HCT116 (cell line): ENCODE data around the gene FAAH2. TPM values are rescaled to one million over a fixed set of nuclear protein-coding genes. Genes with fewer than 3 reads are reported as not detected.

Experiments used
- ATAC-seq: fragments of 200-7000 bp; cut with Tn5 transposase; 2 replicates; pipeline ENCODE4 v1.9.1; 2020; ENCODE audit warnings: mild to moderate bottlenecking, moderate library complexity
- BruUV-seq: library from RNA; stranded (reverse); fragments of 400-500 nt; replicated peaks from 2 replicates; lab custom pipeline; 2021; lab: Mats Ljungman, UMichigan
- CTCF ChIA-PET: fragments of 300-600 bp; sonication (Branson Sonifier 250); formaldehyde crosslinking; loops from one replicate; lab custom pipeline; 2021; ENCODE audit warnings: antibody characterized with exemption; lab: Charles Lee
- POLR2A ChIA-PET: fragments of 300-600, 350-600 bp; sonication (Branson Sonifier 250); formaldehyde crosslinking; loops from one replicate; lab custom pipeline; 2021; ENCODE audit warnings: antibody characterized with exemption; lab: Charles Lee
- RAD21 ChIA-PET, 2 experiments: fragments of 300-600 bp; sonication (Branson Sonifier 250); formaldehyde crosslinking; loops; one replicate each; lab custom pipeline; 2023; ENCODE audit warnings: low total read pairs in 2 of 2; ENCODE audit not compliant: uncharacterized antibody in 2 of 2, unreplicated experiment in 2 of 2, low non-redundant PET in 1 of 2; lab: Charles Lee
- DNase-seq: peaks from one replicate; pipeline ENCODE4 v3.0.0-alpha.2; 2010; ENCODE audit warnings: low read depth, low spot score
- H2AFZ ChIP-seq: fragments of 200-600 bp; shearing (Covaris generic), sonication (generic); 2 replicates; pipeline ENCODE4 v1.6.1; 2017; ENCODE audit warnings: low read depth, mixed run types, mixed read lengths, antibody characterized with exemption, low read length; ENCODE audit not compliant: poor library complexity, severe bottlenecking
- H3K27ac ChIP-seq: 2 replicates; pipeline ENCODE4 v1.5.1; 2012; ENCODE audit warnings: low read depth, low read length
- H3K27me3 ChIP-seq: fragments of 200-600 bp; sonication (generic); 2 replicates; pipeline ENCODE4 v1.6.1; 2016; ENCODE audit warnings: mixed run types, low read length, mixed read lengths; ENCODE audit not compliant: insufficient read depth
- H3K36me3 ChIP-seq, 2 experiments: fragments of 200-500 bp in 1 of 2; fragments of 200-600 bp in 1 of 2; sonication (Bioruptor generic) in 1 of 2; sonication (generic) in 1 of 2; 2 replicates each; pipeline versions ENCODE4 v1.5.1 to v1.6.1; 2014 to 2016; ENCODE audit warnings: low read length in 2 of 2, inconsistent platforms in 1 of 2, mixed read lengths in 1 of 2, mixed run types in 1 of 2; ENCODE audit not compliant: insufficient read depth in 2 of 2, control insufficient read depth in 1 of 2
- H3K4me1 ChIP-seq, 2 experiments: fragments of 200-600 bp in 1 of 2; sonication (generic) in 1 of 2; 2 replicates each; pipeline versions ENCODE4 v1.5.1 to v1.6.1; 2012 to 2017; ENCODE audit warnings: low read length in 2 of 2, inconsistent platforms in 1 of 2, mild to moderate bottlenecking in 1 of 2, mixed read lengths in 1 of 2, mixed run types in 1 of 2, moderate library complexity in 1 of 2; ENCODE audit not compliant: insufficient read depth in 2 of 2, control insufficient read depth in 1 of 2
- H3K4me2 ChIP-seq: fragments of 200-600 bp; sonication (generic); 2 replicates; pipeline ENCODE4 v1.6.1; 2017; ENCODE audit warnings: mixed run types, low read length, mixed read lengths
- H3K4me3 ChIP-seq, 2 experiments: fragments of 200-600 bp in 1 of 2; sonication (generic) in 1 of 2; replicated peaks in 1 of 2; 2 replicates each; pipeline ENCODE4 v1.5.1; 2011 to 2016; ENCODE audit warnings: low read length in 2 of 2, control low read depth in 1 of 2, low read depth in 1 of 2, mild to moderate bottlenecking in 1 of 2, mixed read lengths in 1 of 2, mixed run types in 1 of 2
- H3K79me2 ChIP-seq: fragments of 200-600 bp; sonication (generic); 2 replicates; pipeline ENCODE4 v1.6.1; 2017; ENCODE audit warnings: mild to moderate bottlenecking, mixed run types, low read length, moderate library complexity, mixed read lengths; ENCODE audit not compliant: insufficient read depth
- H3K9ac ChIP-seq: fragments of 200-600 bp; sonication (generic); 2 replicates; pipeline ENCODE4 v1.6.1; 2016; ENCODE audit warnings: low read length, mixed read lengths
- H3K9me2 ChIP-seq: fragments of 200-600 bp; sonication (generic), shearing (Covaris generic); 2 replicates; pipeline ENCODE4 v1.6.1; 2017; ENCODE audit warnings: mixed run types, mild to moderate bottlenecking, moderate library complexity; ENCODE audit not compliant: insufficient read depth
- H3K9me3 ChIP-seq, 2 experiments: fragments of 200-500 bp in 1 of 2; fragments of 200-600 bp in 1 of 2; sonication (Bioruptor generic) in 1 of 2; sonication (generic) in 1 of 2; 2 replicates each; pipeline ENCODE4 v1.6.1; 2014 to 2017; ENCODE audit warnings: low read length in 2 of 2, mixed read lengths in 2 of 2, inconsistent platforms in 1 of 2, low read depth in 1 of 2, mild to moderate bottlenecking in 1 of 2, mixed run types in 1 of 2, moderate library complexity in 1 of 2; ENCODE audit not compliant: control insufficient read depth in 1 of 2, insufficient read depth in 1 of 2
- H4K20me1 ChIP-seq: fragments of 200-600 bp; sonication (generic), shearing (Covaris generic); 2 replicates; pipeline ENCODE4 v1.6.1; 2017; ENCODE audit warnings: mixed run types, mild to moderate bottlenecking, moderate library complexity; ENCODE audit not compliant: insufficient read depth
- ATF3 ChIP-seq: IDR thresholded peaks from 2 replicates; pipeline ENCODE4 v1.6.1; 2012
- CBX3 ChIP-seq: IDR thresholded peaks from 2 replicates; pipeline ENCODE4 v1.6.1; 2012; ENCODE audit warnings: low read depth
- CEBPB ChIP-seq: IDR thresholded peaks from 2 replicates; pipeline ENCODE4 v1.6.1; 2012; ENCODE audit warnings: low read depth
- CTCF ChIP-seq, 3 experiments: fragments of 200-600 bp in 1 of 3; sonication (generic) in 1 of 3; IDR thresholded peaks in 2 of 3; conservative IDR thresholded peaks in 1 of 3; 2 replicates each; pipeline ENCODE4 v1.5.1; 2012 to 2017; ENCODE audit warnings: low read depth in 2 of 3, low read length in 2 of 3, antibody characterized with exemption in 1 of 3, borderline replicate concordance in 1 of 3, control low read depth in 1 of 3, mild to moderate bottlenecking in 1 of 3, mixed read lengths in 1 of 3, mixed run types in 1 of 3, moderate library complexity in 1 of 3; ENCODE audit not compliant: insufficient read depth in 1 of 3
- EGR1 ChIP-seq: IDR thresholded peaks from 2 replicates; pipeline ENCODE4 v1.6.1; 2012; ENCODE audit warnings: low read depth
- EZH2 ChIP-seq: fragments of 200-600 bp; sonication (generic); IDR thresholded peaks from 2 replicates; pipeline ENCODE4 v1.6.1; 2017; ENCODE audit warnings: antibody characterized with exemption, mixed run types
- EZH2phosphoT487 ChIP-seq: fragments of 200-600 bp; IDR thresholded peaks from 2 replicates; pipeline ENCODE4 v1.6.1; 2018; ENCODE audit warnings: antibody characterized with exemption, borderline replicate concordance
- JUND ChIP-seq: IDR thresholded peaks from 2 replicates; pipeline ENCODE4 v1.6.1; 2012
- MAX ChIP-seq: IDR thresholded peaks from 2 replicates; pipeline ENCODE4 v1.6.1; 2012
- POLR2A ChIP-seq: IDR thresholded peaks from 2 replicates; pipeline ENCODE4 v1.7.0; 2011; ENCODE audit warnings: borderline replicate concordance; ENCODE audit not compliant: insufficient read depth, insufficient read length; ENCODE audit errors: extremely low read depth
- RAD21 ChIP-seq: IDR thresholded peaks from 2 replicates; pipeline ENCODE4 v1.6.1; 2012; ENCODE audit warnings: low read depth, mild to moderate bottlenecking
- REST ChIP-seq: IDR thresholded peaks from 2 replicates; pipeline ENCODE4 v1.6.1; 2012; ENCODE audit warnings: low read depth
- SIN3A ChIP-seq: IDR thresholded peaks from 2 replicates; pipeline ENCODE4 v1.6.1; 2012; ENCODE audit warnings: low read depth
- SP1 ChIP-seq: IDR thresholded peaks from 2 replicates; pipeline ENCODE4 v1.6.1; 2012; ENCODE audit warnings: low read depth
- TCF7L2 ChIP-seq: IDR thresholded peaks from 2 replicates; pipeline ENCODE4 v1.7.0; 2011; ENCODE audit warnings: borderline replicate concordance, inconsistent platforms; ENCODE audit not compliant: insufficient read depth, insufficient read length; ENCODE audit errors: extremely low read depth
- ZBTB33 ChIP-seq: IDR thresholded peaks from 2 replicates; pipeline ENCODE4 v1.6.1; 2011; ENCODE audit warnings: mild to moderate bottlenecking, low read length, moderate library complexity; ENCODE audit not compliant: insufficient replicate concordance; ENCODE audit errors: extremely low read depth
- ZFX ChIP-seq: fragments of 450-650 bp; IDR thresholded peaks from 2 replicates; pipeline ENCODE4 v1.6.1; 2017
- ZNF274 ChIP-seq: fragments of 200-500 bp; sonication (Bioruptor generic); IDR thresholded peaks from 2 replicates; pipeline ENCODE4 v1.6.1; 2014; ENCODE audit warnings: mild to moderate bottlenecking, low read depth, low read length, inconsistent platforms
- intact Hi-C: fragments of 100-400 bp; cut with micrococcal nuclease; formaldehyde crosslinking; loops from 2 replicates; pipeline ENCODE4 v1.10.0; 2022
- total RNA-seq: library from RNA; stranded (reverse); gene quantifications from one replicate; pipeline ENCODE4 v1.2.1, GENCODE V29; 2021; ENCODE audit not compliant: unreplicated experiment

Gene FAAH2
- total RNA-seq, 1 experiment from 2014 or later: 6.1 TPM

- ATAC-seq (no peak), DNase-seq (no peak)
- RAD21 ChIA-PET: no interaction called here
- intact Hi-C loops: no loop called here
- BruUV-seq: no TSS peak
- POLR2A ChIA-PET: no interaction called here
- H3K9me3 ChIP-seq: no peaks in the 10 kb centered on the region
- no peaks in the 10 kb centered on the region for H4K20me1 ChIP-seq
- H3K27ac ChIP-seq: no peak overlapping the region
- no peaks in the 10 kb centered on the region for H3K27me3 ChIP-seq
- no peak overlapping the region for H3K4me2 ChIP-seq
- H3K9me2 ChIP-seq: no peaks in the 10 kb centered on the region
- no peaks in the 10 kb centered on the region for H3K4me1 ChIP-seq
- H3K36me3 ChIP-seq: no peaks in the 10 kb centered on the region
- no peak overlapping the region for H3K9ac ChIP-seq
- H3K79me2 ChIP-seq: no peaks in the 10 kb centered on the region
- no peak overlapping the region for H2AFZ ChIP-seq
- CTCF ChIA-PET: no interaction called here
- no peak overlapping the region for H3K4me3 ChIP-seq
- TF ChIP-seq CEBPB: no peak
- no peak for TF ChIP-seq MAX
- no peak for TF ChIP-seq EZH2phosphoT487
- no peak for TF ChIP-seq ZBTB33
- TF ChIP-seq CTCF (IDR thresholded peaks at IDR 0.05 in 2 of 3, conservative IDR thresholded peaks at IDR 0.05 in 1 of 3; ENCODE audit: borderline replicate concordance in 1 of 3, insufficient read depth in 1 of 3, low read depth in 2 of 3, low read length in 2 of 3): no peak
- no peak for TF ChIP-seq ZNF274
- no peak for TF ChIP-seq ATF3
- TF ChIP-seq CBX3: no peak
- no peak for TF ChIP-seq SIN3A
- no peak for TF ChIP-seq EGR1
- TF ChIP-seq SP1: no peak
- no peak for TF ChIP-seq TCF7L2
- no peak for TF ChIP-seq JUND
- no peak for TF ChIP-seq REST
- TF ChIP-seq ZFX: no peak
- TF ChIP-seq POLR2A: no peak
- TF ChIP-seq RAD21: no peak
- no peak for TF ChIP-seq EZH2
Measured at GRCh38 chrX:57379296-57379695, 92.8 kb downstream of the FAAH2 start.
